M059J (cell line): ENCODE results near the gene MAB21L4. TPM values are rescaled to one million over a fixed set of nuclear protein-coding genes. Genes with fewer than 3 reads are reported as not detected.
A peak's percentile ranks its signal among the peaks of the same experiment; 100 is the strongest.

Source experiments
- DNase-seq: peaks from one replicate; pipeline ENCODE4 v3.0.0-alpha.2; 2012; ENCODE audit warnings: low read depth
- total RNA-seq: library from RNA; depleted of rRNA; stranded (reverse); fragments of >200 nt; shearing (Covaris generic); gene quantifications from 2 replicates; pipeline ENCODE4 v1.2.3, GENCODE V29; 2014

Gene MAB21L4
- total RNA-seq, 1 experiment from 2014 or later = not detected

DNA sequence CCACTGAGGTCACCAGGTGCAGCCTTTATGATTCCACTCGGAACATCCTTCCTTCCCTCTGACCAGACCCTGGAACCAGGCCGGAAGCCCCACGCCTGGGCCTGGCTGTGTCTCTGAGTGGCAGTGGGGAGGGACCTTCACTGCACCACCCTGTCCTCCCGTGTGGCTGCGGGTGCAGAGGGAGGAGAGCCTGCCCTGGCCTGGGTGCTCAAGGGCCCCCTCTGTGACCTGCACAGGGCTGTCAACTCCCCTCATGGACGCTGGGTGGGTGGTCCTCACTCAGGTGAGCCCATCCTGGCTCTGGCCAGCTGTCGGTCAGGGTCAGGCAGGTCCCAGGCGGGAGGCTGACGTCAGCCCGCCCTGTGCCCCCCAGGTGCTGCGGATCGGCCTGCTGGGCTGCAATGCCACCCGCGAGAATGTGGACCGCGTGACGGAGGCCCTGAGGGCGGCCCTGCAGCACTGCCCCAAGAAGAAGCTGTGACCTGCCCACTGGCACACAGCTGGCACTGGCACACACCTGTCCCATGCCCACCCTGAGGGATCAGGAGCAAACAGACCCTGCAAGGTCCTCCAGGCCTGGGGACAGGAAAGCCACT, 17.5 kb downstream of the MAB21L4 start:
- DNase-seq = no peak

DNA sequence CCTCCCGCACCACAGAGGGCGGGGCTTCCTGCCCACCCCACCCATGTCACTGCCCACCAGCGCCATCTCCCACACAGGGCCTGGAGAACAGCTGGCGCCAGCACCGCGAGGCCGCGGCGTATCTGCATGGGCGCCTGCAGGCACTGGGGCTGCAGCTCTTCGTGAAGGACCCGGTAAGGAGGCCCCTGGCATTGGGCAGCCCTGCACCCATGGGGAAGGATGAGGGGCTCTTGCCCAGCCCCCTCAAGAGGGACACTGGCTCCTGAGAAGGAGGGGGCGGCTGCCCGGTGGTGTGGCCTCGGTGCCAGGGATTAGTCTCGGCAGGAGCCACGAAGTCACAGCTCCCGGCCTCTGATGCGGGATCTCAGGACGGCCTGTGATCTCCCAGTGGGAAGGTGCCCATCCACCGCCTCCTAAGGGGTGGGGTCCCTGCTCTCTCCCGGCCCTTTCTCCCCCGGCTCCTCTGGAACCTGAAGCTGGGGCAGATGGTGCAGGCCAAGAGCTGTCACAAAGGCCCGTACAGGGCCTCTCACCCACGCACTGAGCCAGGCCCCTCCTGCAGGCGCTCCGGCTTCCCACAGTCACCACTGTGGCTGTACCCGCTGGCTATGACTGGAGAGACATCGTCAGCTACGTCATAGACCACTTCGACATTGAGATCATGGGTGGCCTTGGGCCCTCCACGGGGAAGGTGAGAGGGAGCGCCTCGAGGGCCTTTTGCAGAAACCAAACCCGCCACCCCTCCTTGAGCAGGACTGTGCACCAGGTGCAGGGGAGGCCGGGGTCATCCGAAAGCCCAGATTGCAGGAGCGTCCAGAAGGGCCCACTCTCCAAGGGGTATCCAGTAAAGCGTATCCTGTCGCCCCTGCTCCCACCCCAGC, 18.3 kb downstream of the MAB21L4 start:
- DNase-seq = no peak

DNA sequence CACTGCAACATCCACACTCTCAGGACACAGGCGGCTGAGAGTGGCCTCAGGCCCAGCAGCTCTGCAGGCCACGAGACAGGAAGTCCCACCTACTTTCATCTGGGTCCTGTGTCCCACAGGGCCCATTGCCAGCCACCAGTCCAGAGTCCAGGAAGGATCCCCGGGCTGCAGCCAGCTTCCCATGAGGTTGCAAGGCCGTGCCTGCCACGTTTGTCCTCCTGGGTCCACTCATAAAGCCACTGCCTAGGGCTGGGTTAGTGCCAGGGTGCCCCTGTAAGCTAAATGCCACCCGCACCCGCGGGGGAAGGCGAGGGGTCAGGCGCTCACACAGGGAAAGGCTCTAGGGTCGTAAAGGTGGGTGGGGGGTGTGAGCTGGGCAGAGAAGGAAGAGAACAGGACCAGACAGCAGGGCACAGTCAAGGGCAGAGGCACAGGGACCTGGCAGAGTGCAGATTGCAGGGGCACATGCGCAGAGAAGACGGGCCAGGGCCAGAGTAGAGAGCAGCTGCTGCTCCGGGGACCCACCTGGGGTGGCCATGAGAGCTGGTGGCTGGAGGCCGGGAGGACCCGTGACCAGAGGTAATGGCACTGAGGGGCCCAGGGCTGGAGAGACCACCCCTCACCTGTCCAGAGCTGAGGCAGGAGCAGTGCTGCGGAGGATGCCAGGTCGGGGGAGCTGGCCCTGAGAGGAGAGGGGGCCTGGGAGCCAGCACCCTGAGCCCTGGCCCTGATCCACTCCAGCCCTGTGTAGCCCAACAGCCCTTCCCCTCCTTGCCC, 19.3 kb downstream of the MAB21L4 start:
- DNase-seq = no peak

DNA sequence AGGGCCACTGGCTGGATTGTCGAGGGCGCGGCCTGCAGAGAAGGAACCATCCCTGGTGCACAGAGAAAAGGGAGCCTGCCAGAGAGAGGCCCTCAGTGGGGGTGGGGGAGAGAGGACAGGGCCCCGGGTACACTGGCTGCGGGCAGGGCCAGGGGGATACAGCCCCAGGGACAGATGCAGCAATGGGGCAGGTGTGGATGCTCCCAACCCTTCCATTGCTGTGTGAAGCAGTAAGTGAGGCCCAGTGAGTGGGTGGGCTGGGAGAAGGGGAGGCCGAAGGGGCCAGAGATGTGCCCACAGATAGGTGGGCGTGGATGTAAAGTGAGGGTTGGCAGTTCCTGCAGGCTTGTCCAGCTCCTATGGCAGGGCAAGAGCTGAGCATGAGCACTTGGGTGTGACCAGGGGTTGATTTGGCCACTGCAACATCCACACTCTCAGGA, 19.9 kb downstream of the MAB21L4 start:
- DNase-seq = no peak

DNA sequence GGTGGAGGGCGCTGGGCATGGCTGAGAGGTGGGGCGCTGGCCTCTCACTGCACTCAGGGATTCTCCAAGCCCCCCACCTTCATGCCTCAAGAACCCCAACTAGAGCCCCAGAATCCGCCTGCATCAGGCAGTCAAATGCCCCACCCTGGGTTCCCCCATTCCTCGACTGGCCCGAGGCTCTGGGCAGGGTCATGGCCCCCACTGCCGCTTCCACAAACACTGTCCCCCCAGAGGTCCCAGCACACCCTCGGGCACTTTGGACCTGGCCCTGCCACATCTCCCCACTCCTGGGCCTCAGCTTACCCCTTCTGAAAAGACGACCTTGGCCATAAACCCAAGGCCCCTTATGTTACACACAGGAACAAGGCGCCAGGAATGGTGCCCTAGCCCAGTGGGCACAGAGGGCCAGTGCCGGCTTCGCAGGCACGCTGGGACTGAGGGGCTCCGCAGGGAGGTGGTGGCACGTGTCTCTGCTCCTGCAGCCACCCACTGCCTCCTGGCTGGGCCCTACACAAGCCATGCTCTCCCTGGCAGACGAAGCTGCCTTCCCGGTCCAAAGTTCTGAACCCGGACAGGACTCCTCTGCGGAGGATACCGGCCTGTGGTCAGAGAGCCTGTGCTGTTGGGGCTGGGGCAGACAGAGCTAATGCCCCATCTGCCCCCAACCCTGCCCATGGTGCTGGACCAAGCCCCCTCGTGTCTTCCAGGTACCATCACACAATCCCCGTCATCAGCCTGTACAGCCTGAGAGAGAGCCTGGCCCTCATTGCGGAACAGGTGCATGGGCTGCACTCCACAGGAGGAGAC, 20.5 kb downstream of the MAB21L4 start:
- DNase-seq = no peak

DNA sequence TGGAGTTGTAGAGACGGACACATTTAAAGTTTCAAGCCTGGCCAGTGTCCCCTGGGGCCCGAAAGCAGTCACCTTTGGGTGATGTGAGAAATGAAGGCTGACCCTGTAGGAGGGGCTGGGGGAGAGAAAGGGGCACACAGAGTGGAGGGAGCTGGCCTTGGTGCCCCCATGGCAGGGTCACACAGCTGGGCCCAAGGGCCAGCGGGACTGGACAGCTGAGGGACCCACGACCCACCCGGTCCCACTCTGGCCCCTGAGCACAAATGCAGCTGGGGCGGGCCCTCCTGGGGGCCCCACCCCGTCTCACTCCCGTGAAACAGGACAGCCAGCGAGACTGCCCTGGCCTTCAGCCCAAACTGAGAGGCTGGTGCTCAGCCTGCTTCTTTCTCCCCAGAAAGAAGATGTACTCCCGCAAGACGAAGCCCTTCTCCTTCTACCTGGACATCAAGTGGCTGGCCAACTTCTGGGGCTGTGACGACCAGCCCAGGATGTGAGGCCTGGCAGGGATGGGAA, 21.2 kb downstream of the MAB21L4 start:
- DNase-seq = no peak

DNA sequence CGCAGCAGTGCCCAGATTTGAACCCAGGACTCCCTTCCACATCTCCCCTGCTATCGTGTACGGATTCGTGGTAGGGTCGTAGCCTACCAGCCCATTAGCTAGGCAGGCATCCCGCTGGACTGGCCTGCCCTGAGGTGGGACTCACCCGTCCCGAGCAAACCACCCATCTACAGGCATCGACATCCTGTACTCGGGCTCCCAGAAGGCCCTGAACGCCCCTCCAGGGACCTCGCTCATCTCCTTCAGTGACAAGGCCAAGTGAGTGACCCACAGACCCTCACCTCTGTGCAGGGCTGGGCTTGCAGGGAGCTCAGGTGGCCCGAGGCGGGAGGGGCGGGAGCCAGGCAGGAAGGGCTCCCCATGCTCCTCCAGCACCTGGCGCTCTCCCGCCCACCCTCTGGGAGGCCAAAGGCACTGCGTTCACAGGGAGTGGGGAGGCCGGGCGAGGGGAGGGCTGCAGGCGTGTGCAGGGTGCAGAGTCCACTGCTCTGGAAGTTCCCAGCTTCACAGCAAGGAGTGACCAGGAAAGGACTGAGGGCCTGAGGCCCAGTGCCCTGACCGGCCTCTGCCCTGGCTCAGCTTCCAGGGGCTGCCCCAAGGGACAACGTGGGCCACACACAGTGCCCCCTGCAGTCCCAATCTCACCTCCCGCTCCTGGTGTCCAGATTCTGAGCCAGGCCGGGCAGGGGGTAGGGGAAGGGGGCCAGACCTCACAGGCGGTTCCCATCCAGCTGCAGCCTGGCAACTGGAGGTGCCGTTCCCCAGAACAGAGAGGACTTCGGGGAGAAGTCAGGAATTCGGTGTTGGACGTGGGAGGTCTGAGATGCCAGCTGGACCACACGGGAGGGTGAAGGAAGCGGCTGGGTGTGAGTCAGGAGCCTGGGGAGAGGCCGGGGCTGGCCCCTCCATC, 21.9 kb downstream of the MAB21L4 start:
- no peak for DNase-seq

DNA sequence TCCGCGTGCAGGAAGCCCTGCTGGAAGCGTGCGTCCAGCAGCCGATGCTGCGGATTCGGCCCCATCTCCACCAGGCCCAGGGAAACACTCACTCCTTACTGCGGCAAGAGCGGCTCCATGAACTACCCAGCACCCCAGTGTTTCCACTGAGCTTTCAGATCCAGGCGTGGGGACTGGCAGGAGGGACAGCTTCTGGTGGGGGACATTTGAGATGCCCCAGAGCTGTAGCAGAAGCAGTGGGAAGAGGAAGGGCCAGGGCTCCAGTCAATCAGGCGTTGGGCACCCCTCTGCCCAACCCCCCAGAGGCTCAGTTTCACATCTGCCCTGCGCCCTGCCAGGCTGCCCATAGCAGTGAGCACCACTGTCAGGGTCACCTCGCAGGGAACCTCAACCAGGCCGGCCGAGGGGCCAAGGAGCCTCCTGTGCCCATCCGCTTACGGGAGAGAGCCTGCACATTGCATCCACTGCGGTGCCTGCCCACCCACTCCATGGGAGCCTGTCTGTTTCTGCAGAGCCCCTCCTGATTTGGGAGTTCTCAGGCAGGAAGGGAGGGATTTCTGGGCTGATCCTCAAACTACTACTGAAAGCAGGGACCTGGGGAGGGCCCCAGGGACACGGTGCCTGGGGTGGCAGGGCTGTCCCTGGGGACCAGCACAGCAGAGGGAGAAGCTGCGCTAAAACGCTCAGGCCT, 22.7 kb downstream of the MAB21L4 start:
- no peak for DNase-seq

DNA sequence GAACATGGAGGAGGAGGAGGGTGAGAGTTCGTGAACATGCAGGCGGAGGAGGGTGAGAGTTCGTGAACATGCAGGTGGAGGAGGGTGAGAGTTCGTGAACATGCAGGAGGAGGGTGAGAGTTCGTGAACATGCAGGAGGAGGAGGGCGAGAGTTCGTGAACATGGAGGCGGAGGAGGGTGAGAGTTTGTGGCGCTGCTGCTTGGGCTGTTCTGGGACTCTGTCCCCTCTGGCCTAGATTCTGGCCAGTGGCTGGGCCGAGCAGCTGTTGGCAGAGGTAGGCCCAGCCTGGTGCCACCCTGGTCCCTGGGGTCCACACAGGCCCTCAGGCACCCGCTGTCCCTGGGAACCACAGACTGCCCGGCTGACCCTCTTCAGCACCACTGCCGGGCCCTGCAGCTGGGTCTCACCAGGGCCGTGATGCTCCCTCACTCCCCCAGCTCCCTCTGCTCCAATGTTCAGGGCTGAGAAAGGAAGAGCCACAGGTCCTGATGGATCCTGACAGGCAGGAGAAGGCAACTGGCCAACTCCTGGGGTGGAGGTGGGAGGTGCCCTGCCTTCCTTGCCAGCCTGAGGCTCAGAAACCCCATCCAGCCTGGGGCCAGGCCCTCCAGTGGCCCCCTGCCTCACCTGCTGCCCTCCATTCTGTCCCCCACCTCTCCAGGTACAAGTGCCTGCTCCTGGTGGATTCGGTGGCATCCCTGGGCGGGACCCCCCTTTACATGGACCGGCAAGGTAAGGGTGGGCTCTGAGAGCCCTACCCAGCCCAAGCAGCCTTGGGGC, 23.4 kb downstream of the MAB21L4 start:
- DNase-seq = no peak

DNA sequence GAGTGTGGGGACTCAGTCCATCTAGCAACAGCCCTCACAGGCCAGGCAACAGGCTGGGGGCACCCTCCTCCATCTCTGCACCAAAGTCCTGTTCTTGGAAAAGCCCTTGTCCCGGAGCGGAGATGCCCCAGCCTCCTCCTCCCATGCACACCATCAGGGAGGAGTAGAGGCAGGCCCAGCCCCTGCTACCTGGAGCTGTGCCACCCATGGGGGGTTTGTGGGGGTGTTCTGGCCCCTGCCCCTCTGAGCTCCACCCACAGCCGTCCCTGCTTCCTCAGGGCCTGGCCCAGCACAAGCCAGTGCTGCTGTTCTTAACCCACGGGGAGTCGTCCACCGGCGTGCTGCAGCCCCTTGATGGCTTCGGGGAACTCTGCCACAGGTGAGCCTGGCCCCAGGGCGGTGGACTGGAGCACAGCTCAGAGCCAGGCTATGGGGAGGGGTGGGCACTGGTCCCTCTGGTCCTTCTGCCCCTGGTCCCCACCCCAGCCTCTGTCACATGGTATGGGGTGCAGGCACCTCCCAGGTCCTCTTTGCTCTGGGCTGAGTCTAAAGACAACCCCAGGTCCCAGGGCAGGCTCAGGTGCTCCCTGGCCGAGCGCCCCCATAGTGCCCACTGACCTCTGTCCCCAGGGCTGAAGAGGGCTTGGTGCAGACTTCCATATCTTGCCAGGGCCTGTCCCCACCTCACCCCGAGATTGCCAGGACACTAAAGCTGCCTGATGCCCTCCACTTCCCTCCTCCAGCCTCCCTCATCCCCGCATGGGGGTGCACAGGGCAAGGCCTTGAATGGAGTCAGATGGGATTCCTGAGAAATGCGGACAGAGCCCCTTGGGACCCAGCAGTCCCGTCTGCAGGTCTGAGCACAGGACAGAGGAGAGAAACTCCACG, 24.6 kb downstream of the MAB21L4 start:
- DNase-seq = no peak

DNA sequence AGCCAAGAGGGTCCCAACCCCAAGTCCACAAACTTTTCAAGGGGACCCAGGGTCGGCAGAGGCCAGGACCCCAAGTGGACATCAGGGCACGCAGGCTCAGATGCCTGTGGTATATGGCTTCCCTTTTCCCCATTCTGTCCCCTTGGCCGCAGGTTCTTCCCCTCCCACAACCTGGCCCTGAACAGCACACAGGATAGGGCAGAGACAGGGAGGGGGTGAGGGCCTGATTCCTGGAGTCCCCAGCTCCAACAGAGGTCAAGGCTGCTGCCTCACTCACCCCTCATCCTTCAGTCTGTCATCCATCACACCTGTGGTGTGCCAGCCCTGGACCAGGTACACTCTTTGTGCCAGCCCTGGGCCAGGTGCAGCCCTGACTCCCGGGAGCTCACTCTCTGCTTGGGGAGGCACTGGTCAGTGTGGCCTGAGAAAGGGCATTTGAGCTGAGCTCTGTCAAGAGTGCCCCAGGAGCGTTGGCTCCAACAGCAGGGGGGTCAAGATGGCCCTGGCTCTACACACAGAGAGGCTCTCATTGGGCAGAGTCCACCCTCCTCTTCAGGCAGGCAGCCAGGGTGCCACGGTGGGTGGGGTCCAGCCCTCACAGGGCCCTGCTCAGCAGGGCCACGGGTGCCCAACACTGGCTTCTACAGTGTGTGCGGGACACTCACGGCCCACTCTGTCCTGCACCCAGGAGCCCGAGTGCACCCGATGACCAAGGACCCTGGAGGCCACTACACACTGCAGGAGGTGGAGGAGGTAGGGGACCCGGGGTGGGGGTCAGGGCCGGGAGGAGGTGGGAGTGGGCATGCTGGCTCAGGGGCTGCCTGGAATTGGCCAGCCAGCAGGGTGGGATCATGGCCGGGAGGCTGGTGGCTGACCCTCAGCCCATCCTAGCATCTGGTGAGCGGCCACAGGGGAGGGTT, 25.7 kb downstream of the MAB21L4 start:
- no peak for DNase-seq

DNA sequence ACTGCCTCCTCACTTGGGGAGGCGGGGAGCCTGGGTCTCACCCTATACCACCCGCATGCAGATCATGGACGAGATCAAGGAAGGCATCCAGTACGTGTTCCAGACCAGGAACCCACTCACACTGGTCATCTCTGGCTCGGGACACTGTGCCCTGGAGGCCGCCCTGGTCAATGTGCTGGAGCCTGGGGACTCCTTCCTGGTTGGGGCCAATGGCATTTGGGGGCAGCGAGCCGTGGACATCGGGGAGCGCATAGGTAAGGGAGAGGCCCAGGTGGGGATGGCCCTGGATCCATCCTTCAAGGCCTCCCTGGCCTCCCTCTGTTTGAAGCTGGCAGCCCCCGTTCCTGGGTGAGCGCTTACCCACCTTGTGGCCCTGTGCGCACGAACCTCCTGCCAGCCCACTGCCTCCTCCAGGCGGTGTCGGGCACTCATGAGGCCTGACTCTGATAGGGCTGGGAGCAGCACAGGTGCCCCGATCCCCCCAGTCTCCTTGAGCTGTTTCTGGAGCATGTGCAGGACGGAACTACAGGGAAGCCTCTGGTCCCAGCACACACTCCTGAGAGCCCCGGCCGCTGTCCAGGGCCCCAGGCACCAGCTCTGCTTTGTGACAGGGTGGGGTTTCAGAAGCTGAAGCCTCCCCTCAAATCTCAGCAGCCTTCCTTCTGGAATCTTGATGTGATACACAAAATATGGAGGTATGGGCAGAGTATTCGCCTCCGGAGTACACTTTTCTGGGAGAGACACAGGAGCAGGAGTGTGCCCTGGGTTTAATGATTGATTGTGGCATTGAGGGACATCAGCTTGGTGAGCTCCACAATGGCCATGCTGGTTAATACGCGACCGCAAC, 26.6 kb downstream of the MAB21L4 start:
- DNase-seq = no peak

DNA sequence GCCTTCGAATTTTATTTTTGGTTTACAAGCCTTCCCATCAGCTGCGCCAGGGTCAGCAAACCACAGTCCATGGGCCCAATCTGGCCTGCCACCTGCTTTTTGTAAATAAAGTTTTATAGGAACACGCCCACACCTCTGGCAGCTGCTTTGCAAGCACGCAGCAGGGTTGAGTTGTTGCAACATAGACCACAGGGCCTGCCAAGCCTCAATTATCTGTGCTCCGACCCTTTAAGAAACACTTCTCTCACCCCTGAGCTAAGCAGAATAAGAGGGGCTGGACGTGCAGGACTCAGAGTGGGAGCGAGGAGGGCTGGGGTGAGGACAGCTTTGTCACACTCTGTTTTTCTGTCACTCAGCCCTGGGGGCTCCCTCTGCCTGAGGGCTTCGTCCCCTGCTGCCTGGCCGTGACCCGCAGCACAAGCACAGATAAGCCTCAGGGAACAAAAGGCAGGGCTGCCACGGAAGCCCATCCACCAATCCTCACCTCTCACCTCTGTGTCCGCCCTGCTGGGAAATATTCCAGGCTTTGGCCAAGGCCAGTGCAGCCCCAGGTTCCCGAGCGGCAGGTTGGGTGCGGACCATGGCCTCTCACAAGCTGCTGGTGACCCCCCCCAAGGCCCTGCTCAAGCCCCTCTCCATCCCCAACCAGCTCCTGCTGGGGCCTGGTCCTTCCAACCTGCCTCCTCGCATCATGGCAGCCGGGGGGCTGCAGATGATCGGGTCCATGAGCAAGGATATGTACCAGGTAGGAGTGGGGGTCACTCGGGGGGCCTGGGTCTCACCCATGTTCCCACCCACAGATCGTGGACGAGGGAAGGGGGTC, 27.5 kb downstream of the MAB21L4 start, which contains the start of gene AGXT:
TSS of gene AGXT (plus strand) at position 539 of the 823 bp plus-strand sequence. CDS start at position 581, 42 bp downstream.
- DNase-seq = peak; percentile 4

DNA sequence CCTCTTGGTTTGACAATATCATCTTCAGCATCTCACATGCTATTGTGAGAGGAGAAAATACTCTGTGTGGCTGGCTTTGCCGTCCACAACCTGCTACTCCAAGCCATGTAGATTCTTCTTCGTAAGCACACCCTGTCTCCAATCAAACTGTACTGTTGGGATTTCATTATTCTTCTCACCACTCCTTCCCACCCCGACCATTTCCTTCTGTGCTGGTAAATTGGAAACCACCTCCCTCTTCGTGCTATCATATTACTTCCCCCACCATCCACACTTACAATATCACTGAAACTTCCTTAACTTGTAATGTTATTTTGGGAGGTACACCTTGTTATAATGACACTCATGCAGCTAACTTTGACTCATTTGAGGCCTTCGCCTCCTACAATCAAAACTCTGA, 30.6 kb downstream of the MAB21L4 start:
- DNase-seq = no peak

DNA sequence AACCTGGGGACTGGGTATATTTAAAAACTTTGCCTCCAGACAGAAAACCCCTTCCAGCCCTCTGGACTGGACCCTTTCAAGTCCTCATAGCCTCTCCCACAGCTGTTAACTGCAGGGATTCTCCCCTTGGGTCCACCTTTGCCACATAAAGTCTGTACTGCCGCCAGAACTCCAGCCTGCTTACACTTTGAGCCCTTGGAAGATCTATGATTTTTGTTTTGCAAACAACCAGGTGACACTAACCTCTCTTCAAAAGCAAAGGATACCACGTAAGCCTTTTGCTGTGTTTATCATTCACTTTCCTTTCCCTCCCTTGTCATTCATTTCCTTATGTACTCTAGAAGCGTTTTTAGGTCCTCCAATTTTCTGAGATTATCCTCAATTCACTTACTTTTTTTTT, 31.5 kb downstream of the MAB21L4 start:
- no peak for DNase-seq
